Amygdala (tissue), 56 donors: ENCODE results near the gene GTF3C1.

Source experiments
- DNase-seq, 56 donors: peaks; one replicate each; lab custom pipeline; 2025; lab: John Stamatoyannopoulos, UW

Gene GTF3C1

GRCh38 chr16:27564224-27564623 is 14.5 kb upstream of the GTF3C1 start:
- DNase-seq: peak in 1 of 56 donors; percentile 14

- no peak for DNase-seq
These were observed 11.5 kb upstream of the GTF3C1 start for GRCh38 chr16:27561216-27561615.

DNA sequence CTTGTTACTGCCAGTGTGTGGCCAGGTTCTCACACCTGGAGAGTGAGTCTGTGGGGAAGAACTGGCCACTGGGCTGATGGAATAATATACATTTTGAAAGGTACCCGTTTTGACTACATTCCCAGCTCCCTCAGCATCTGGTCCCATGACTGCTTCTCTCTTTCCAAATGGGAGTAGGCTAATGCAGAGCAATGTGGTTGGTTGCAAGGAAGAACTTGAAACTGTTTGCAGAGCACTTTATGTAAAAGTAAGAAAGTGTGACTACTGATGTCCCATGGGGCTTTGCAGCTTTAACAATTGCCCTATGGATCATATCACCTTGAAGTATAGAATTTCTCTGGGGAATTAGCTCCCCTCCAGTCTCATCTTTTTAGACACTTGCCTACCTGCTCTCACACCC is 9.2 kb upstream of the GTF3C1 start:
- no peak for DNase-seq

- DNase-seq: no peak
These were observed 8.7 kb upstream of the GTF3C1 start for GRCh38 chr16:27558434-27558833.

DNA sequence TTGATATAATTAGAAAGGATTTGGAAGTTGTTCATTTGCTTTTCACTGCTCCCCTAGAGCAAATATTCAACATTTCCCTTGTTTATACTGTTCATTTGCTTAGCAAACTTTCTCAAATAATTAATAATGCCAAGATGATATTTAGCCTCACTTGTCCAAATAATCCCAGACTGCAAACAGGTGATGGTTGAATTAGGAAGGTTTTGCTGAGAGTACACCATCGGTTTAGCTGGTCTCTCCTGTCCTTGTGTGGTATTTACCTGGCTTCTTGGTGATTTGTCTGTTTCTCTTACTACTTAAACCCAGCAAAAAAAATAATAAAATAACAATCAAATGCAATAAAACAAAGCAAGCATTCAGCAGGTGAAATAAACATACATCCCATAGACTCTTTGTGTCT is 6.8 kb upstream of the GTF3C1 start:
- DNase-seq: no peak

- DNase-seq: no peak
These were observed 1.3 kb upstream of the GTF3C1 start for GRCh38 chr16:27551036-27551435.

GRCh38 chr16:27550582-27550920 is 838 bp upstream of the GTF3C1 start:
- no peak for DNase-seq

DNA sequence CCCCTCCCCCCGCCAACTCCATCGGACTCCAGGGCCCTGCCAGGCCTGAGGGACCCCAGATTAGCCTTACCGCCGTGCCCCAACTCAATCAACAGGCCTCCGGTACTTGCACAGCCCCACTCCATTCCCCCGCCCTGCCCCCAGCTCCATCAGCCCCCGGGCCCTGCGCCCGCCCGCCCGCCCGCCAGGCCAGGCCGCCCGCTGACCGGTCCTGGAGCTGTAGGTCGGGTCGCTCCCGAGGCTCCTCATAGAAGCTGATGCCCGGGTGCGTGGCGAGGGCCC is 308 bp downstream of the GTF3C1 start:
- peak in 2 of 56 donors; percentile 45 to 64 for DNase-seq

- no peak for DNase-seq
These were observed 1.9 kb downstream of the GTF3C1 start for GRCh38 chr16:27547851-27548250.

- DNase-seq: no peak
These were observed 2.6 kb downstream of the GTF3C1 start for GRCh38 chr16:27547134-27547533.

DNA sequence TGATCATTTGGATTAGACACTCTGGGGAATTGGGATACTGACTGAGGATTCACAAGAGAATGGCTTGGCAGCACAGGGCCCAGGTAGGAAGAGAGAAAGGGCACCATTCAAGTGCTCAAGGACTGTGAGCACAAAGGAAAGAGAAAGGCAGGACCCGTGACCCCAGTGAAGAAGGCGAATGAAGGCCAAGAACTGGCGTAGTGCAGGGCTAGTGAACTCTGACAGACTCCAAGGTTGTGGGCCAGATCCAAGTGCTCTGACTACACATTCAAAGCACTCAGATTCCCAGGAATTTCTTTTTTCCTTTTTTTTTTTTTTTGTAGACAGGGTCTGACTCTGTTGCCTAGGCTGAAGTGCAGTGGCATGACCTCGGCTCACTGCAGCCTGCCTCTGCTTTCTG is 5.0 kb downstream of the GTF3C1 start:
- no peak for DNase-seq

- DNase-seq: no peak
These were observed 5.9 kb downstream of the GTF3C1 start for GRCh38 chr16:27543801-27544200.

- DNase-seq: no peak
These were observed 10.1 kb downstream of the GTF3C1 start for GRCh38 chr16:27539636-27540035.

- DNase-seq: no peak
These were observed 10.6 kb downstream of the GTF3C1 start for GRCh38 chr16:27539120-27539519.

GRCh38 chr16:27538528-27538927 is 11.2 kb downstream of the GTF3C1 start:
- DNase-seq: no peak

GRCh38 chr16:27534256-27534655 is 15.5 kb downstream of the GTF3C1 start:
- DNase-seq: no peak

GRCh38 chr16:27531826-27532800 is 17.6 kb downstream of the GTF3C1 start:
- peak in 1 of 56 donors; percentile 8 for DNase-seq

DNA sequence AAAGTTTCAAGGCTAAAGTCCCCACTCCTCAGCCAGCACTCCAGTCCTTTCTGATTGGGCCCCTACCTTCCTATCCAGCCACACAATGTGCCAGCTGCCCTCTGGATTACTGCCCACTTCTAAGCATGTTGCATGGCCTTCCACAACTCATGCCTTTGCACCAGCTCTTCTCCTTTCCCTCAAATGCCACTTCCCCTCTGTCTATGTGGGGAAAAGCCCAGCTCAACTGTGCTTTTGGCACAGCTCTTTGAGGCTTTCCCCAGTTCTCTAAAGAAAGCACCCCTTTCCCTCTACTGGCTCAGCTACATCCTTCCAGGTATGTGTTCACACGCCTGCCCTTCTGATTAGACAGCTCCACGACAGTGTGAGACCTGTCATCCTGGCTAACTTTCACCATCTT is 18.5 kb downstream of the GTF3C1 start:
- no peak for DNase-seq

GRCh38 chr16:27529962-27530361 is 19.8 kb downstream of the GTF3C1 start:
- DNase-seq: peak in 29 of 56 donors; percentile 10 to 69 (median 31)

GRCh38 chr16:27528294-27528693 is 21.4 kb downstream of the GTF3C1 start:
- no peak for DNase-seq

GRCh38 chr16:27526180-27526579 is 23.5 kb downstream of the GTF3C1 start:
- DNase-seq: peak in 4 of 56 donors; percentile 4 to 23 (median 13)

- no peak for DNase-seq
These were observed 27.5 kb downstream of the GTF3C1 start for GRCh38 chr16:27522173-27522707.
